Breast epithelium (tissue), 4 donors: ENCODE data around the gene C19orf85. TPM values are rescaled to one million over a fixed set of nuclear protein-coding genes. Genes with fewer than 3 reads are reported as not detected.

Source experiments
- DNase-seq, 2 donors: peaks; one replicate each; pipeline ENCODE4 v3.0.0-alpha.2; 2019; ENCODE audit warnings: low spot score in 2 of 2
- H3K27ac ChIP-seq, 2 donors: fragments of 200-600 bp; sonication (generic) in 1 of 2; one replicate each; pipeline ENCODE4 v1.5.1; 2016 to 2019; ENCODE audit warnings: mild to moderate bottlenecking in 1 of 2
- H3K27me3 ChIP-seq, 2 donors: fragments of 200-600 bp; sonication (generic) in 1 of 2; one replicate each; pipeline versions ENCODE4 v1.5.1 to v1.6.0; 2017 to 2019; ENCODE audit warnings: control low read depth in 1 of 2, mild to moderate bottlenecking in 1 of 2
- H3K36me3 ChIP-seq: fragments of 200-600 bp; one replicate; pipeline ENCODE4 v1.5.1; 2019
- H3K4me1 ChIP-seq, 2 donors: fragments of 200-600 bp; sonication (generic); one replicate each; pipeline ENCODE4 v1.5.1; 2016 to 2019; ENCODE audit warnings: control low read depth in 1 of 2
- H3K4me3 ChIP-seq, 3 donors: fragments of 200-600 bp; sonication (generic); 1 replicate in 2 of 3; 2 replicates in 1 of 3; pipeline ENCODE4 v1.5.1; 2016 to 2019; ENCODE audit warnings: mild to moderate bottlenecking in 3 of 3, moderate library complexity in 2 of 3
- H3K9me3 ChIP-seq, 2 donors: fragments of 200-600 bp; sonication (generic) in 1 of 2; one replicate each; pipeline ENCODE4 v1.5.1; 2016 to 2019; ENCODE audit warnings: control low read depth in 1 of 2
- POLR2A ChIP-seq: fragments of 450-650 bp; IDR thresholded peaks from one replicate; pipeline ENCODE4 v1.6.1; 2016; ENCODE audit warnings: antibody characterized with exemption, mild to moderate bottlenecking, moderate library complexity
- POLR2AphosphoS5 ChIP-seq, 3 donors: sonication (generic); formaldehyde crosslinking; IDR thresholded peaks; one replicate each; pipeline ENCODE4 v1.6.1; 2017; ENCODE audit warnings: antibody characterized with exemption in 3 of 3
- intact Hi-C: fragments of 100-400 bp; cut with DNase I; formaldehyde crosslinking; loops from one replicate; pipeline ENCODE4 v1.15.1; 2023; ENCODE audit warnings: low total_unique reads
- total RNA-seq, 3 donors: library from RNA; depleted of rRNA; stranded (reverse); fragments of >200 nt; gene quantifications; one replicate each; pipeline ENCODE4 v1.1.0, GENCODE V29; 2016
- TF ChIP-seq, protein P1 (sequence below), 3 donors: fragments of 450-650 bp; IDR thresholded peaks; one replicate each; pipeline ENCODE4 v1.5.1; 2016 to 2017; ENCODE audit warnings: antibody characterized with exemption in 3 of 3, mild to moderate bottlenecking in 3 of 3, moderate library complexity in 3 of 3

Gene C19orf85
- total RNA-seq, 3 donors from 2014 or later = not detected

DNA sequence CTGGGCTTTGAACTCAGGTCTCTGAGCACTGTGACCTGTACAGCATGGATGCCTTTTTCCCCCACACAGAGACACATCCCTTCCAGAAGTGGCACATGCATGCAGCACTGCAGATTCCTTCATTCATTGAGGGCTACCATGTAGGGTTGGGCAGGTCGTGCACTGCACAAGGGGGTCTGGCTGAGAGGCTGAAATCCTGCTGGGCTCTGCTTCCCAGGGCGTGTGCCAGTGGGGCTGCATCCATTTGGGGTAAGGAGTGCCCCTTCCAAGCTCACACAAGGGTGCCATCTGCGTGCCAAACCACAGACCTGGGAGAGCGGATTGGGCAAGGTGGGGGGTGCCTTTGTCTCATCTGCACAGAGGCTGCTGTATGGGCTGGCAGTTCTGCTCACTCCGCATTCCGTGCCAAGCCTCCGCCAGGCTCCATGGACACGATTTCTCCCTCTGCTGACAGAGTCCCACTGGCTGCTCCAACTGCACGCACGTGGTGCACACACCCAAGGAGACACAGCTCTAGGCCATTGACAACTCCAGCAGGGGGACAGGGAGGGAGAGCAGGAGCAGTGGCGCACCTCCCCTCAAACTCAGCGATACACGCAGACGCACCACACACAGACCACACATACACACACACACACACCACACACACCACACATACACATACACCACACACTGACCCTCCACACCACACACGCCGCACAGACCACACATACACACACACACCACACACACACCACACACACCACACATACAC lies 17.0 kb downstream of the C19orf85 start:
- no peak overlapping the region for H3K4me3 ChIP-seq
- no peaks in the 10 kb centered on the region for H3K9me3 ChIP-seq
- intact Hi-C loops = no loop called here
- no peak for TF ChIP-seq POLR2AphosphoS5 (IDR thresholded peaks at IDR 0.05)
- TF ChIP-seq, protein P1, sequence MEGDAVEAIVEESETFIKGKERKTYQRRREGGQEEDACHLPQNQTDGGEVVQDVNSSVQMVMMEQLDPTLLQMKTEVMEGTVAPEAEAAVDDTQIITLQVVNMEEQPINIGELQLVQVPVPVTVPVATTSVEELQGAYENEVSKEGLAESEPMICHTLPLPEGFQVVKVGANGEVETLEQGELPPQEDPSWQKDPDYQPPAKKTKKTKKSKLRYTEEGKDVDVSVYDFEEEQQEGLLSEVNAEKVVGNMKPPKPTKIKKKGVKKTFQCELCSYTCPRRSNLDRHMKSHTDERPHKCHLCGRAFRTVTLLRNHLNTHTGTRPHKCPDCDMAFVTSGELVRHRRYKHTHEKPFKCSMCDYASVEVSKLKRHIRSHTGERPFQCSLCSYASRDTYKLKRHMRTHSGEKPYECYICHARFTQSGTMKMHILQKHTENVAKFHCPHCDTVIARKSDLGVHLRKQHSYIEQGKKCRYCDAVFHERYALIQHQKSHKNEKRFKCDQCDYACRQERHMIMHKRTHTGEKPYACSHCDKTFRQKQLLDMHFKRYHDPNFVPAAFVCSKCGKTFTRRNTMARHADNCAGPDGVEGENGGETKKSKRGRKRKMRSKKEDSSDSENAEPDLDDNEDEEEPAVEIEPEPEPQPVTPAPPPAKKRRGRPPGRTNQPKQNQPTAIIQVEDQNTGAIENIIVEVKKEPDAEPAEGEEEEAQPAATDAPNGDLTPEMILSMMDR (IDR thresholded peaks at IDR 0.05) = no peak
- no peak for TF ChIP-seq POLR2A
- DNase-seq = no peak
- no peaks in the 10 kb centered on the region for H3K36me3 ChIP-seq
- peaks cover 0 to 14% of the 10 kb centered on the region in 2 donors for H3K4me1 ChIP-seq
- peaks cover 14 to 57% of the 10 kb centered on the region in 2 donors for H3K27me3 ChIP-seq
- H3K27ac ChIP-seq = no peak overlapping the region

DNA sequence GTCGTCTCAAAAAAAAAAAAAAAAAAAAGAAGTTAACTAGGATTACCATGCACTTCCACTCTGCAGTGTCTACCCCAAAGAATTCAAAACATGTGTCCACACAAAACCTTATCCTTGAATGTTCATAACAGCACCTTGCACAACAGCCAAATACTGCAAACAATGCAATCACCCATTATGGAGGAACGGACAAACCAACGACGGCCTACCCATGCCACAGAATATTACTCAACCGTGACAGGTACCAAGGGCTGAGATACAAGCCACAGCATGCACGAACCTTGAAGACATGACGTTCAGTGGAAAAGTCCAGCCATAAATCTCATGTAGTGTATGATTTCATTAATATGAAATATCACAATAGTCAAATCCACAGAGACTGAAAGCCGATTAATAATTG lies 18.5 kb downstream of the C19orf85 start:
- H3K27me3 ChIP-seq = peaks cover 10 to 54% of the 10 kb centered on the region in 2 donors
- no peaks in the 10 kb centered on the region for H3K9me3 ChIP-seq
- no peak for TF ChIP-seq POLR2AphosphoS5 (IDR thresholded peaks at IDR 0.05)
- no peak for TF ChIP-seq POLR2A
- TF ChIP-seq, protein P1 (IDR thresholded peaks at IDR 0.05) = no peak
- no peaks in the 10 kb centered on the region for H3K4me1 ChIP-seq
- H3K27ac ChIP-seq = no peak overlapping the region
- no peak overlapping the region for H3K4me3 ChIP-seq
- no peak for DNase-seq
- intact Hi-C loops = no loop called here
- no peaks in the 10 kb centered on the region for H3K36me3 ChIP-seq

DNA sequence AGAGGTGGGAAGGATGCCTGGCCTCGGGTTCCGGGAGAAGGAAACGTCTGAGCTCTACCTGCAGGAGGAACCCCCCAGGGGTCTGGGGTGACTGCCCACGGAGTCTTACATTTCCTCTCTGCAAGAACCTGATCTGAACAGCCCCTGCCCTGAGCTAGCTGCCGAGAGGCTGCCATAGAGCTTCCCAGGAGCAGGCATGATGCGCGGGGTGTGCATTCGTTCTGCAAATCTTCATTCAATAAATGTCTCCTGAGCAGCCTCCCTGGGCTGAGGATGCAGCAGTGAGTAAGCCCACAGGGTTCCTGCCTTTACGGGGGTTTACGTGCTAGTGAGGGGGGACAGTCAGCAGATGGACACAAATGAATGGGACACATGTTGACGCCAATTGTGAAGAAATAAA lies 19.9 kb downstream of the C19orf85 start:
- Histone ChIP-seq H3K4me3 (no peak overlapping the region), H3K27ac (no peak overlapping the region), H3K4me1 (no peaks in the 10 kb centered on the region), H3K36me3 (no peaks in the 10 kb centered on the region), H3K27me3 (peaks cover 13 to 63% of the 10 kb centered on the region in 2 donors), H3K9me3 (no peaks in the 10 kb centered on the region)
- intact Hi-C loops = no loop called here
- TF ChIP-seq POLR2AphosphoS5 (IDR thresholded peaks at IDR 0.05) (no peak), POLR2A (no peak)
- TF ChIP-seq, protein P1 (IDR thresholded peaks at IDR 0.05) = no peak
- DNase-seq = no peak

DNA sequence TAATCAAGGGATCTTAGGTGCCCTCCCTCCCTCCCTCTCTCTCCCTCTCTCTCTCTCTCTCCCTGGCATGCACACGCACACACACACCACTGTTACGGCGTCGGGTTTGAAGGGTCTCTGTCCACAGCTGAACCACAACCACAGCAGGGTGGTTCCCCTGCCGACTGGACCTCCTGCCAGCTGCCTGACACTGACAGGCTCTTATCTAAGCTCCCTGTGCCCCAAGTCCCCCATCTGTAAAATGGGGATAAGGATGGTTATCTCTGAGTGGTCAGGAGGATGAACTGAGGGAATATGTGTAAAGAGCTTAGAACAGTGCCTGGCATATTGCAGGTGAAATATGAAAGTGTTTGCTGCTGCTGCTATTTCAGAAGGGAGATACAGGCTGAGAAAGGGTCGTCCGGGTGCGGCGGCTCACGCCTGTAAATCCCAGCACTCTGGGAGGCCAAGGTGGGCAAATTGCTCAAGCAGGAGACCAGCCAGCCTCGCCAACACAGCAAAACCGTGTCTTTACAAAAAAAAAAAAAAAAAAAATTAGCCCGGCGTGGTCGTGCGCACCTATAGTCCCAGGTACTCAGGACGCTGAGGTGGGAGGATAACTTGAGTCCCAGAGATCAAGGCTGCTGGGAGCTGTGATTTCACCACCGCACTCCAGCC lies 20.6 kb downstream of the C19orf85 start:
- Histone ChIP-seq H3K27ac (no peak overlapping the region), H3K36me3 (no peaks in the 10 kb centered on the region), H3K27me3 (peaks cover 19 to 64% of the 10 kb centered on the region in 2 donors), H3K4me1 (no peaks in the 10 kb centered on the region), H3K9me3 (no peaks in the 10 kb centered on the region), H3K4me3 (no peak overlapping the region)
- intact Hi-C loops = no loop called here
- DNase-seq = no peak
- TF ChIP-seq POLR2AphosphoS5 (IDR thresholded peaks at IDR 0.05) (no peak), POLR2A (no peak)
- TF ChIP-seq, protein P1 (IDR thresholded peaks at IDR 0.05) = no peak
